ENCODE measurements around the gene SP6.

DNA sequence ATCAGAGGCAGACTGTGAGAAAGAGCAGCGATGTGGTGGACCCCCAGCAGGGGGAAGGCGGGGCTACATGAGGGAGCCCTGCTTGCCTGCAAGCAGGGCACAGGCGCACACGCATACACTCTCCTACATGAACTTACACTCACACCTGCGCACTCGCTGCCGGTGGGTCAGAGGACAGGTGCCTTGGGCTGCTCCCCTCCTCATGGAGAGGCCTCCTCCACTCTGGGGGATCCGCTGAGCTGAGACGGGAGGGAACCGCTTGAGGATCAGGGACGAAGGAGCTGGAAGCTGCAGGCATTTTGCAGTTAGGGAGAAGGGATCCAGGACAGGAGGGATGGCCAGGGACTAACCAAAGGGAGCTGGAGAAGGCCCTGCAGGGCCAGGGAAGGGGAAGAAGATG lies 43.5 kb downstream of the SP6 start:
- TF ChIP-seq, protein P1, sequence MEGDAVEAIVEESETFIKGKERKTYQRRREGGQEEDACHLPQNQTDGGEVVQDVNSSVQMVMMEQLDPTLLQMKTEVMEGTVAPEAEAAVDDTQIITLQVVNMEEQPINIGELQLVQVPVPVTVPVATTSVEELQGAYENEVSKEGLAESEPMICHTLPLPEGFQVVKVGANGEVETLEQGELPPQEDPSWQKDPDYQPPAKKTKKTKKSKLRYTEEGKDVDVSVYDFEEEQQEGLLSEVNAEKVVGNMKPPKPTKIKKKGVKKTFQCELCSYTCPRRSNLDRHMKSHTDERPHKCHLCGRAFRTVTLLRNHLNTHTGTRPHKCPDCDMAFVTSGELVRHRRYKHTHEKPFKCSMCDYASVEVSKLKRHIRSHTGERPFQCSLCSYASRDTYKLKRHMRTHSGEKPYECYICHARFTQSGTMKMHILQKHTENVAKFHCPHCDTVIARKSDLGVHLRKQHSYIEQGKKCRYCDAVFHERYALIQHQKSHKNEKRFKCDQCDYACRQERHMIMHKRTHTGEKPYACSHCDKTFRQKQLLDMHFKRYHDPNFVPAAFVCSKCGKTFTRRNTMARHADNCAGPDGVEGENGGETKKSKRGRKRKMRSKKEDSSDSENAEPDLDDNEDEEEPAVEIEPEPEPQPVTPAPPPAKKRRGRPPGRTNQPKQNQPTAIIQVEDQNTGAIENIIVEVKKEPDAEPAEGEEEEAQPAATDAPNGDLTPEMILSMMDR (IDR thresholded peaks at IDR 0.05) = no peak
- TF ChIP-seq EP300 (IDR thresholded peaks at IDR 0.05) = no peak
- TF ChIP-seq POLR2AphosphoS5 (IDR thresholded peaks at IDR 0.05) = no peak
- no peak for TF ChIP-seq POLR2A (IDR thresholded peaks at IDR 0.05; ENCODE audit: low read depth)

Data from esophagus muscularis mucosa (tissue), 4 donors.